HG02571 (cell line): ENCODE measurements around the gene ZNF516.

Experiments used
- ATAC-seq: cut with Tn5 transposase; IDR thresholded peaks from one replicate; pipeline ENCODE4 v1.9.1; 2021; ENCODE audit warnings: mild to moderate bottlenecking, moderate library complexity; ENCODE audit not compliant: unreplicated experiment

The ZNF516 gene

GRCh38 chr18:76471593-76471992, 23.4 kb downstream of the ZNF516 start:
- ATAC-seq = no peak

GRCh38 chr18:76468345-76469304, 26.4 kb downstream of the ZNF516 start:
- ATAC-seq = no peak

GRCh38 chr18:76467371-76468190, 27.5 kb downstream of the ZNF516 start:
- no peak for ATAC-seq

DNA sequence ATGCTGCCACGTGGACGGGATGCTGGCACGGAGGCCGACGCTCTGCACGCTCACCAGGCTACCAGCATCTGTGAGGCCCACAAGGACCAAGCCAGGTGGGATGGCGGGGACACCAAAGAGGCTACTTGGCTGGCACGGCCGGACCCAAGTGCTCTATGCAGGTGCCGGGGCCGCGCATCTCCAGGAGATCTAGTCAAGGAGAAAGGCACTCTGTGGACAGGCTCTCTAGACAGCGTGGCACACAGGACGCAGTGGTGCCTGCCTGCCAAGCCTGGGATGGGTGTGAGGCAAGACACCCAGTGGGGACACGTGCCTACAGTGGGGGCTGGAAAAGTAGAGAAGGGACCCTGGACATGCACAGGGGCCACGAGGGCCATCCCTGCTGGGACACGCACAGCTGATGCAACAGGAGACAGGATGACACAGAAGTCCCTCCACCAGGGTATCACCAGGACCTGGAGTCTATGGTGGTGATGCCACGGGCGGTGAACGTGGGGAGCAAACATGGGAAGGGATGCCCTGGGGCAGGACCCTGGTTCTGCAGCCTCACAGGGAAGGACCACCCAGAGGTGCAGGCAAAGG, 28.5 kb downstream of the ZNF516 start:
- no peak for ATAC-seq

- ATAC-seq = no peak
Observed at GRCh38 chr18:76465630-76466409, 29.2 kb downstream of the ZNF516 start.

DNA sequence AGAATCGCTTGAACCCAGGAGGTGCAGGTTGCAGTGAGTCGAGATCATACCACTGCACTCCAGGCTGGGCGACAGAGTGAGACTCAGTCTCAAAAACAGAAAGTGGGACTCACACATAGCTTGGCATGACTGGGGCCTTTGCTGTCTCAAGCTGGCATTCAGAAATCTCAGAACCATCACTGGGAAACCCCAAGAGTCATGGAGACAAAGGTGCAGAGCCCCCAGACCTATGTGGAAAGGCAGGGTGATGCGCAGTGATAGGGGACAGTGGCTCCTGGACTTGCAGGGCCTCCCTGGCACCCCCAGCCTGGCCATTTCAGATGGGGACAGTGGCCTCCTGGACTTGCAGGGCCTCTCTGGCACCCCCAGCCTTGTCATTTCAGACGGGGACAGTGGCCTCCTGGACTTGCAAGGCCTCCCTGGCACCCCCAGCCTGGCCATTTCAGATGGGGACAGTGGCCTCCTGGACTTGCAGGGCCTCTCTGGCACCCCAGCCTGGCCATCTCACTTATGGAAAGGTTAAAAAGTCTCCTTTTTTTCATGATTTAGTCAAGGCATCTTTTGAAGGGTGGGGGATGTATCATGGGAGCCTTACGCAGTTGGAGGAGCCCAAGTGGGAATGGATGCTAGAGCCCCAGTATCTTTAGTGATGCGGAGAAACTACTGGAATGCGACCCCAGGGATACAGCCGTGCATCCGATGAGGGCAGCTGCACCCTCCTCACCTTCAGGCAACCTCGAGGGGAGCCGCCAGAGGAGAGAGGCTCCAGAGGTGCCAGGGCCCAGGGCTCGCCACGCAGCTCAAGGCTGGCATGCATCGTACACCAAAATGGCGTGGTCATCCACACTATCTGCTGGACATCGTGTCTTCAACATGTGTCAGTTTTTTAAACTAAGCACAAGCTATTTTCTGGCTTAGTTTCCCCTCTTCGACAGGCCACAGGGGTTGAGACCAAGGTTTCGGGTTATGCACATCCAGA, 30.5 kb downstream of the ZNF516 start:
- ATAC-seq = no peak

DNA sequence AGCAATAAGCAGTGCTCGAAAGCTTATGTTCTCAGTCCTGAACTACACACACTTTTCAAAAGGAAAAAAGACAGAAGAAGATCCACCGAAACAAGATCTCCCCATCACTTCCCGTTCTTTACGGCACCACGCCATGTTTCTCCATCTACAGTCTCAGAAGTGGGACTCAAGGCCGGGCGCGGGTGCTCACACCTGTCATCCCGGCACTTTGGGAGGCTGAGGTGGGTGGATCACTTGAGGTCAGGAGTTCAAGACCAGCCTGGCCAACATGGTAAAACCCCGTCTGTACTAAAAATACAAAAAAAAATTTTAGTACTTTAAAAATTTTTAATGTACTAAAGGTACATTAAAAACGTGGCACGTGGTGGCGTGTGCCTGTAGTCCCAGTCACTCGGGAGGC, 31.2 kb downstream of the ZNF516 start:
- no peak for ATAC-seq

DNA sequence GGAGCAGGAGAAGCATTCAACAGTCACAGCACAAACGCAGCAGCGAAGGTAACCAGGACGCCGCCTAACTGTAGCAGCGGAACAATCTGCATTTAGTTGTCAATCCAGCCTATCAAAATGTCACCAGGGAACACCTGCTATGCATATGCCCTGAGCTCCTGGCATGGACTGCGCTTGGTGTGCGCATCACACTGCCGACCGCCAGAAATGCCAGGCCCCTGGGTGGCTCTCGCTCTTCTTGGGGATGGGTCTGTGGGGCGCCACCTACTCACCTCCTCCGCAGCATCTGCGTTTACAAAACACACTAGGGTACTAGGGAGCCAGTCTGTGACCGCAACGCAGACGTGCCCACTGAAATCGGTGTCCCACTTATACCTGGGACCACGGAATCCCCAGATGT, 31.7 kb downstream of the ZNF516 start:
- no peak for ATAC-seq

GRCh38 chr18:76462326-76462694, 32.7 kb downstream of the ZNF516 start:
- no peak for ATAC-seq

- no peak for ATAC-seq
Observed at GRCh38 chr18:76461692-76462325, 33.2 kb downstream of the ZNF516 start.

DNA sequence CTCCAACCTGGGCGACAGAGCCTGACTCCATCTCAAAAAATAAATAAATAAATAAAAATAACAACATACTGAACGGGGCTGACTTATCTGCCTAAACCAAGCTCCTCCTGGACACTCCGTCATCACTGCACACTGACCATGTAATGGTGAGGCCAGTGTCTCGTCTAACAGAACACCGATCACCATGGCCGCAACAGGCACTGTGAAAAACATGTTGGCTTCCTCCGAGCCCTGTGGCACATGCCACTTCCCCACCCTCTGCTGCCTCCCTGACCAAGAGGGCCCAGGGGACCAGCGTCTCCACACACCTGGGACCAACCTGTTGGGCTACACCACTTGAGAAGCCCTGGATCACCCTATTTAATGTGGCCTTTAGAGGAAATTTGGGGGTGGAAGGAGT, 33.9 kb downstream of the ZNF516 start:
- ATAC-seq = no peak

DNA sequence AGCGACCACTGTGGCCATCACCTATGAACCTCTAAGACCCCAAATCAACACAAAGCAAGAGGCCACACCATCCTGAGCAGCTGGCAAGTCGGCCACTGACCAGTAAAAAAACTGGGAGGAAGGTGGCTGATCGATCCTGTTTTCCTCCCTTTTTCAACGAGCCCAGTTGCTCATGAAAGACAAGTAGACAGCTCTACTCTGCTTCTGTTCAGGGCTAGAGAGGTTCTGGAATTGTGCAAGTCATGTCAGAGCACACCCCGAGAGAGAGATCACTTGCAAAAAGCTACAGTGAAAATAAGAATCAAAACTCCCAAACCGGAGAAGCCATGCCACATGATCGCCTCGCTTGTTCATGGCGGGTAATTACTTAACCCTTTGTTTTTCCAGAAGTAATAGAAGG, 34.6 kb downstream of the ZNF516 start:
- ATAC-seq = no peak

GRCh38 chr18:76459687-76460350, 35.2 kb downstream of the ZNF516 start:
- ATAC-seq = no peak

- no peak for ATAC-seq
Observed at GRCh38 chr18:76459312-76459686, 35.7 kb downstream of the ZNF516 start.

DNA sequence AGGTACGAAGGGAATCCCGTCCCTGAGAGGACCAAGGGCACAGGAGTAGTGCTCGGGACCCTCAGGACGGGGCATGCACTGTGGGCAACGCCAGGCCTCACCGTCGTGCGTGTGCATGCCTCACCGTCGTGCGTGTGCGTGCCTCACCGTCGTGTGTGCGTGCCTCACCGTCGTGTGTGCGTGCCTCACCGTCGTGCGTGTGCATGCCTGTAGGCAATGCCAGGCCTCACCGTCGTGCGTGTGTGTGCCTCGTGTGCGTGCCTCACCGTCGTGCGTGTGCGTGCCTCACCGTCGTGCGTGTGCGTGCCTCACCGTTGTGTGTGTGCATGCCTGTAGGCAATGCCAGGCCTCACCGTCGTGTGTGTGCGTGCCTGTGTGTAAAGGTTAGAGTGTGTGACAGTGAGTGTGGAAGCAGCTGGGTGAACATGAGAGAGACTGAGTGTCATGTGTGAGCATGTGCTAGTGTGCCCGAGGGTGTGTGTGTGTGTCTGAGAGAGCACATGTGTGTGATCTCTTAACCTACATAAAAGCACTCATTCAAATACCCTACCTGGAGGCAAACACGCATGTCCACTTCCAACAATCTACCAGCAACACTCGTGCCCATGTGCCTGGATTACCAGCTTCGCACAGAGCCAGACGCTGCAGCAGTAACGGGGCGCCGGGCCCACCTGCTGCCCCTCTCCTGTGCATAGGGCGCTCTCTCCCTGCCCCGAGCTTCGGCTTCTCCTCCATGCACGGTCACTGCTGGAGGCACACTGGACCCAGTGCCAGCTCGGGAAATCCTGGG, 36.3 kb downstream of the ZNF516 start:
- ATAC-seq = no peak

GRCh38 chr18:76457957-76458356, 37.1 kb downstream of the ZNF516 start:
- ATAC-seq = no peak

DNA sequence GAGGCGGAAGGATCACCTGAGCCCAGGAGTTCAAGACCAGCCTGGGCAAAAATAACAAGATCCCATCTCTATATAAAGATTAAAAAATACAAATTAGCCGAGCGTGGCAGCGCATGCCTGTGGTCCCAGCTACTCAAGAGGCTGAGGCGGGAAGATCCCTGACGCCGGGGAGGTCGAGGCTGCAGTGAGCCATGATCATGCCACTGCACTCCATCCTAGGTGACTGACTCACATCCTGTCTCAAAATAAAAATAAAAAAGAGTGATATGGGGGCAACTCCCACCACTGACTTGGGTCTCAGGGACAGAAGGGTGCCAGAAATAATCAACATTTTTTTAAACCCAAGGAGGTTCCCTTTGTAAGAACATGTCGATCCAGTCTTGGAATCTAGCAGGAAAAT, 37.6 kb downstream of the ZNF516 start:
- ATAC-seq = no peak

GRCh38 chr18:76456823-76457222, 38.2 kb downstream of the ZNF516 start:
- ATAC-seq = no peak
